LoVo (cell line): ENCODE results near the gene UCKL1.
A peak's percentile ranks its signal among the peaks of the same experiment; 100 is the strongest.

Experiments used
- DNase-seq: peaks from one replicate; pipeline ENCODE4 v3.0.0-alpha.2; 2016; ENCODE audit warnings: low spot score

Gene UCKL1

GRCh38 chr20:63958964-63959698, 2.9 kb upstream of the UCKL1 start:
- DNase-seq = no peak

GRCh38 chr20:63958471-63958870, 2.3 kb upstream of the UCKL1 start:
- DNase-seq = no peak

GRCh38 chr20:63957690-63958441, 1.6 kb upstream of the UCKL1 start:
- peak; percentile 56 for DNase-seq

GRCh38 chr20:63957004-63957689, 931 bp upstream of the UCKL1 start:
- peak; percentile 76 for DNase-seq

- no peak for DNase-seq
Observed at GRCh38 chr20:63956664-63957003, 418 bp upstream of the UCKL1 start.

- DNase-seq = no peak
Observed at GRCh38 chr20:63955281-63955826, 862 bp downstream of the UCKL1 start.

GRCh38 chr20:63953764-63954429, 2.3 kb downstream of the UCKL1 start:
- DNase-seq = no peak

GRCh38 chr20:63952769-63953168, 3.4 kb downstream of the UCKL1 start:
- DNase-seq = peak; percentile 44

GRCh38 chr20:63952210-63952535, 4.0 kb downstream of the UCKL1 start:
- DNase-seq = no peak

- no peak for DNase-seq
Observed at GRCh38 chr20:63951398-63952209, 4.6 kb downstream of the UCKL1 start.

GRCh38 chr20:63950701-63951397, 5.4 kb downstream of the UCKL1 start:
- DNase-seq = no peak

- no peak for DNase-seq
Observed at GRCh38 chr20:63947638-63948456, 8.4 kb downstream of the UCKL1 start.

- DNase-seq = no peak
Observed at GRCh38 chr20:63946986-63947637, 9.1 kb downstream of the UCKL1 start.

GRCh38 chr20:63945921-63946920, 10.0 kb downstream of the UCKL1 start:
- no peak for DNase-seq

- no peak for DNase-seq
Observed at GRCh38 chr20:63945031-63945658, 11.1 kb downstream of the UCKL1 start.

GRCh38 chr20:63944078-63944941, 11.9 kb downstream of the UCKL1 start:
- DNase-seq = no peak

- no peak for DNase-seq
Observed at GRCh38 chr20:63943808-63944077, 12.5 kb downstream of the UCKL1 start.
